ENCODE measurements around the gene CUEDC1. TPM values are rescaled to one million over a fixed set of nuclear protein-coding genes. Genes with fewer than 3 reads are reported as not detected.

CUEDC1 gene
- total RNA-seq, 4 donors from 2014 or later = 30.3 to 72.2 (median 51.2) TPM

- peak overlapping the region; percentile 47 to 60 (median 52) for H3K4me3 ChIP-seq
- DNase-seq (ENCODE audit: extremely low spot score) = no peak
- TF ChIP-seq EP300 (IDR thresholded peaks at IDR 0.05) = no peak
- TF ChIP-seq POLR2A (IDR thresholded peaks at IDR 0.05; ENCODE audit: low read depth) = no peak
- TF ChIP-seq CTCF (IDR thresholded peaks at IDR 0.05) = peak; percentile 88 to 91 (median 89)
- TF ChIP-seq POLR2AphosphoS5 (IDR thresholded peaks at IDR 0.05) = peak; percentile 65 to 73
- H3K36me3 ChIP-seq = peaks cover 2 to 19% (median 9%) of the 10 kb centered on the region in 4 donors
- peak overlapping the region; percentile 80 to 89 (median 83) for H3K27ac ChIP-seq (replicated peaks in 1 of 4)
- no peaks in the 10 kb centered on the region for H3K27me3 ChIP-seq
- H3K9me3 ChIP-seq = no peaks in the 10 kb centered on the region
- 8% methylated on average over 13 of the region's 13 CpGs for WGBS
- H3K4me1 ChIP-seq = peaks cover 33 to 46% (median 37%) of the 10 kb centered on the region in 4 donors
- intact Hi-C loops (cut with DNase I) = loop anchor here (2.0 to 5.0 kb wide), 3 partner anchors 236 to 705 kb away; no protein-coding TSS in a partner anchor
Measured at GRCh38 chr17:57833179-57833939, 121.9 kb downstream of the CUEDC1 start.

DNA sequence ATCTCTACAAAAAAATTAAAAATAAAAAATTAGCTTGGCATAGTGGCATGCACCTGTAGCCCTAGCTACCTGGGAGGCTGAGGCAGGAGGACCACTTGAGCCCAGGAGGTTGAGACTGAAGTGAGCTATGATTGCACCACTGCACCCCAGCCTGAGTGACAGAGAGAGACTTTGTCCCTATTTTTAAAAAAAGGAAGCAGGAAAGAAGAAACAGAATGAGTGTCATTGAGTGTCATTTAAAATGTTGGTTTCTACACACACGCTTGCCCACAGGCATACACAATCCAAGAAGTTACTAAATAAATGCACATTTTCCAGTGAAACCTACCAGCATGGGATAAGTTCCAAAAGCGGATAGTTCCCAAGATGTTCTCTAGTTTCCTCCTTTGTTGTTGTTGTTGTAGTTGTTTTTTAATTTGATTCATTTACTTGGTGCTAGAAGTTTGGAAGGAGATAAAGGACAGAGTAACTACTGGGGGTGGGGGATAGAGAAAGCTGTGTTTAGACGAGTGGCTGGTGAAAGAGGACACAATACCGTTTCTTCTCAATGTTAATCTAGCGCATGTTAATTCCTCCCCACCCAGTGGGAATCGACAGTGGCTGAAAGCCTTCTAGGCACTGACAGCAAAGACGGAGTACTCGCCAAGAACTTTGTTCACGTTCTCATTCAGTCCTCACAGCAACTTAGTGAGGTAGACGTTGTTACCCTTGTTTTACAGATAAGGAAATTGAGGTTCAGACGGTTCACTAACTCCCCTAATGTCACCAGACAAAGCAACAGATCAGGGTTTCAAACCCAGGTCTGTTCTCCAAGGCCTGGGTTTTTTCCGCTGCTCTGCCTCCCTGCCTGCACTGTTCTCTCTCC lies 122.7 kb downstream of the CUEDC1 start:
- Histone ChIP-seq H3K4me1 (peaks cover 33 to 44% (median 34%) of the 10 kb centered on the region in 4 donors), H3K4me3 (peak overlapping the region; percentile 47 to 60 (median 52)), H3K9me3 (no peaks in the 10 kb centered on the region), H3K36me3 (peaks cover 0 to 10% (median 5%) of the 10 kb centered on the region in 4 donors), H3K27ac (replicated peaks in 1 of 4) (peak overlapping the region; percentile 80 to 89 (median 83)), H3K27me3 (no peaks in the 10 kb centered on the region)
- no peak for DNase-seq (ENCODE audit: extremely low spot score)
- WGBS = 36% methylated on average over 12 of the region's 12 CpGs
- no peak for TF ChIP-seq CTCF (IDR thresholded peaks at IDR 0.05)
- TF ChIP-seq POLR2A (IDR thresholded peaks at IDR 0.05; ENCODE audit: low read depth) = no peak
- no peak for TF ChIP-seq EP300 (IDR thresholded peaks at IDR 0.05)
- TF ChIP-seq POLR2AphosphoS5 (IDR thresholded peaks at IDR 0.05) = no peak
- intact Hi-C loops (cut with DNase I) = loop anchor here (2.0 to 5.0 kb wide), 3 partner anchors 235 to 704 kb away; no protein-coding TSS in a partner anchor

DNA sequence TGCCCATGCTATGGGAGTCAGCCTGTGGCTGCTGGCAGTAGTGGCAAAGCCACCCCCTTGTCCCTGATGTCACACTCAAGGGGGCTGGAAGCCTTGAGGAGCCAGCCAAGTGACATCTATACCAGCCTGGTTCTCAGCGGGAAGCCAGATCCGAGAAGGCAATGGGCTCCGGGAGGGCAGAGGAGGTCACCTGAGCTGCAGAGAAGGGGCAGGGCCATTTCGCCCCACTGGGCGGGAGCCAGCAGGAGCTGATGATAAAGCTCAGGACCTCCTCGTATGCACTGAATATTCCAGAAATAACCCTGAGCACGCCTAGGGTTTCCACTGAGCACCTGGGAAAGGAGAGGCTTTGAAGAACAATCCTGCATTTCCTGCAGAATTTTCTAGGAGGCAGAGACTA lies 124.3 kb downstream of the CUEDC1 start:
- TF ChIP-seq POLR2AphosphoS5 (IDR thresholded peaks at IDR 0.05) = no peak
- no peak for TF ChIP-seq CTCF (IDR thresholded peaks at IDR 0.05)
- TF ChIP-seq EP300 (IDR thresholded peaks at IDR 0.05) = no peak
- intact Hi-C loops (cut with DNase I) = loop anchor here (5.0 kb wide), 2 partner anchors 234 to 589 kb away; no protein-coding TSS in a partner anchor
- H3K4me3 ChIP-seq = no peak overlapping the region
- H3K27ac ChIP-seq (replicated peaks in 1 of 4) = no peak overlapping the region
- DNase-seq (ENCODE audit: extremely low spot score) = no peak
- no peaks in the 10 kb centered on the region for H3K27me3 ChIP-seq
- H3K9me3 ChIP-seq = no peaks in the 10 kb centered on the region
- H3K36me3 ChIP-seq = peaks cover 0 to 4% (median 0%) of the 10 kb centered on the region in 4 donors
- 94% methylated on average over 5 of the region's 7 CpGs for WGBS
- peaks cover 29 to 43% (median 34%) of the 10 kb centered on the region in 4 donors for H3K4me1 ChIP-seq

- DNase-seq (ENCODE audit: extremely low spot score) = no peak
- H3K9me3 ChIP-seq = no peaks in the 10 kb centered on the region
- no peaks in the 10 kb centered on the region for H3K27me3 ChIP-seq
- no peaks in the 10 kb centered on the region for H3K4me1 ChIP-seq
- 81% methylated on average over 15 of the region's 15 CpGs for WGBS
- H3K4me3 ChIP-seq = no peak overlapping the region
- H3K27ac ChIP-seq (replicated peaks in 1 of 4) = no peak overlapping the region
- H3K36me3 ChIP-seq = peaks cover 0 to 4% (median 0%) of the 10 kb centered on the region in 4 donors
- intact Hi-C loops (cut with DNase I) = no loop called here
- TF ChIP-seq EP300 (IDR thresholded peaks at IDR 0.05) (no peak), POLR2A (IDR thresholded peaks at IDR 0.05; ENCODE audit: low read depth) (no peak), POLR2AphosphoS5 (IDR thresholded peaks at IDR 0.05) (no peak)
Measured at GRCh38 chr17:57823469-57824401, 131.5 kb downstream of the CUEDC1 start.
